B cell (primary cell): ENCODE data around the gene GPR108. TPM values are rescaled to one million over a fixed set of nuclear protein-coding genes. Genes with fewer than 3 reads are reported as not detected.

Source experiments
- ATAC-seq: fragments of 200-7000 bp; cut with Tn5 transposase; one replicate; pipeline ENCODE4 v1.10.0; 2021; ENCODE audit warnings: low read depth, mild to moderate bottlenecking, moderate number of reproducible peaks, moderate library complexity
- CTCF ChIA-PET: fragments of 350-600 bp; sonication (Branson Sonifier 250); formaldehyde crosslinking; loops from one replicate; lab custom pipeline; 2021; ENCODE audit warnings: antibody characterized with exemption, inconsistent platforms; lab: Charles Lee
- POLR2A ChIA-PET: fragments of 350-600 bp; sonication (Branson Sonifier 250); formaldehyde crosslinking; loops from one replicate; lab custom pipeline; 2021; ENCODE audit warnings: antibody characterized with exemption; lab: Charles Lee
- DNase-seq: peaks from one replicate; pipeline ENCODE4 v3.0.0; 2013
- H2AFZ ChIP-seq: 2 replicates; pipeline ENCODE4 v1.6.1; 2012; ENCODE audit warnings: mild to moderate bottlenecking, low read depth, low read length; ENCODE audit not compliant: insufficient read depth, poor library complexity, severe bottlenecking
- H3K27ac ChIP-seq, 2 donors: 1 replicate in 1 of 2; 2 replicates in 1 of 2; pipeline ENCODE4 v1.5.1; 2012 to 2013; ENCODE audit warnings: low read length in 2 of 2, mild to moderate bottlenecking in 2 of 2, moderate library complexity in 1 of 2
- H3K27me3 ChIP-seq, 4 experiments: fragments of 200-600 bp in 1 of 4; sonication (generic) in 1 of 4; replicated peaks in 1 of 4; 1 replicate in 2 of 4; 2 replicates in 2 of 4; pipeline versions ENCODE4 v1.6.1 to v1.7.0; 2013 to 2016; ENCODE audit warnings: low read length in 3 of 4, mild to moderate bottlenecking in 2 of 4, mixed read lengths in 1 of 4, moderate library complexity in 1 of 4; ENCODE audit not compliant: insufficient read depth in 4 of 4, control insufficient read depth in 3 of 4; ENCODE audit errors: control extremely low read depth in 1 of 4
- H3K36me3 ChIP-seq, 2 experiments: replicated peaks in 1 of 2; 1 replicate in 1 of 2; 2 replicates in 1 of 2; pipeline versions ENCODE4 v1.6.1 to v1.7.1; 2013; ENCODE audit warnings: low read length in 1 of 2; ENCODE audit not compliant: insufficient read depth in 2 of 2, control insufficient read depth in 1 of 2; ENCODE audit errors: control extremely low read depth in 1 of 2, extremely low read depth in 1 of 2
- H3K4me1 ChIP-seq, 2 donors: fragments of 200-600 bp in 1 of 2; sonication (generic) in 1 of 2; 1 replicate in 1 of 2; 2 replicates in 1 of 2; pipeline versions ENCODE4 v1.5.1 to v1.6.1; 2013 to 2017; ENCODE audit warnings: low read length in 2 of 2; ENCODE audit not compliant: control insufficient read depth in 2 of 2, insufficient read depth in 2 of 2
- H3K4me2 ChIP-seq: replicated peaks from 2 replicates; pipeline ENCODE3; 2012; ENCODE audit warnings: mild to moderate bottlenecking, low read depth, low read length; ENCODE audit not compliant: poor library complexity, severe bottlenecking
- H3K4me3 ChIP-seq, 5 experiments: fragments of 200-600 bp in 1 of 5; sonication (generic) in 1 of 5; 1 replicate in 3 of 5; 2 replicates in 2 of 5; pipeline versions ENCODE4 v1.5.1 to v1.7.0; 2011 to 2016; ENCODE audit warnings: low read length in 4 of 5, mild to moderate bottlenecking in 4 of 5, low read depth in 2 of 5, control low read depth in 1 of 5, moderate library complexity in 1 of 5; ENCODE audit not compliant: insufficient read depth in 1 of 5; ENCODE audit errors: control extremely low read depth in 1 of 5, extremely low read depth in 1 of 5
- H3K79me2 ChIP-seq: fragments of 200-600 bp; sonication (generic); one replicate; pipeline ENCODE4 v1.6.0; 2016; ENCODE audit warnings: low read length; ENCODE audit not compliant: control insufficient read depth, insufficient read depth
- H3K9ac ChIP-seq: fragments of 200-600 bp; sonication (generic); 2 replicates; pipeline ENCODE4 v1.6.1; 2017; ENCODE audit warnings: mild to moderate bottlenecking, low read length, moderate library complexity
- H3K9me3 ChIP-seq, 3 donors: one replicate each; pipeline versions ENCODE4 v1.6.1 to v1.7.1; 2013; ENCODE audit warnings: low read length in 2 of 3; ENCODE audit not compliant: control insufficient read depth in 2 of 3, insufficient read depth in 1 of 3; ENCODE audit errors: control extremely low read depth in 1 of 3
- H4K20me1 ChIP-seq: 2 replicates; pipeline ENCODE4 v1.6.0; 2012; ENCODE audit warnings: mild to moderate bottlenecking, low read length; ENCODE audit not compliant: insufficient read depth, control insufficient read depth, poor library complexity, severe bottlenecking
- H3K27ac Mint-ChIP-seq: one replicate; pipeline ENCODE4 v1.8.0; 2021; ENCODE audit warnings: mixed read lengths
- H3K27me3 Mint-ChIP-seq: one replicate; pipeline ENCODE4 v1.8.0; 2021; ENCODE audit warnings: mixed read lengths
- H3K4me1 Mint-ChIP-seq: one replicate; pipeline ENCODE4 v1.8.0; 2021; ENCODE audit warnings: mixed read lengths
- H3K4me3 Mint-ChIP-seq: one replicate; pipeline ENCODE4 v1.8.0; 2021; ENCODE audit warnings: mixed read lengths
- H3K9me3 Mint-ChIP-seq: one replicate; pipeline ENCODE4 v1.8.0; 2022; ENCODE audit warnings: mixed read lengths; ENCODE audit not compliant: insufficient read depth
- EZH2 ChIP-seq: IDR thresholded peaks from 2 replicates; pipeline ENCODE4 v1.6.1; 2012; ENCODE audit warnings: borderline replicate concordance, low read depth, mild to moderate bottlenecking, moderate library complexity, low read length; ENCODE audit not compliant: insufficient read depth, poor library complexity, severe bottlenecking
- WGBS: methylation state at CpG from one replicate; pipeline ENCODE4 v1.1.5; 2013; ENCODE audit warnings: missing lambda C conversion rate; ENCODE audit not compliant: insufficient coverage; 5-methylcytosine and 5-hydroxymethylcytosine counted together
- intact Hi-C: fragments of 100-400 bp; cut with micrococcal nuclease; formaldehyde crosslinking; loops from one replicate; pipeline ENCODE4 v1.10.0; 2022
- polyA plus RNA-seq: library from polyadenylated mRNA; depleted of rRNA; stranded (reverse); fragments of >200 nt; gene quantifications from 2 replicates; pipeline ENCODE4 v1.2.3, GENCODE V29; 2012
- total RNA-seq, 2 donors: library from RNA; stranded (reverse); fragments of 120-200 nt in 1 of 2; gene quantifications; 1 replicate in 1 of 2; 2 replicates in 1 of 2; pipeline versions ENCODE4 v1.2.3 to v1.2.4, GENCODE V29; 2013 to 2022
- TF ChIP-seq, protein P1 (sequence below): fragments of 200-600 bp; IDR thresholded peaks from one replicate; pipeline ENCODE4 v1.8.0; 2022; ENCODE audit warnings: antibody characterized with exemption, mild to moderate bottlenecking

GPR108 gene
- total and polyA plus RNA-seq, 2 donors (not counting 1 experiment from before 2014, with no cell fraction given) = 79.0 to 82.5 TPM

DNA sequence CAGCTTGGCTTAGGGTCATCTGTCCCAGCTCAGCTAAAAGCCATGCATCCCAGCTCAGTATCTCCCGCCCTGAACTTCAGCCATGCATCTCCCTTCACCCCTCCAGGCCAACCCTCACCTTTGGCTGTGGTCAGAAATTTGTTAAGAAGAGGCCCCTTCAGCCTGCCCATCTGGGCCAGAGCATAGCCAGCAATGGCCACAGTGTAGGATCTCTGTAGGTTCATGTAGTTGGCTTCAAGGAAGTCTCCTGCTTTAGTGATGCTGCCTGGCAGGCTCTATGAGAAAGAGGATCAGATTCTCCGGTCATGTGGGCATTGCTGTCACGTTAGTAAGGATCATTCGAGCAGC, 50.8 kb downstream of the GPR108 start:
- H2AFZ ChIP-seq = no peak overlapping the region
- H3K36me3 ChIP-seq = no peaks in the 10 kb centered on the region
- Mint-ChIP-seq H3K27ac (no peak overlapping the region), H3K4me3 (no peak overlapping the region), H3K9me3 (no peaks in the 10 kb centered on the region), H3K27me3 (peaks cover 7% of the 10 kb centered on the region), H3K4me1 (no peaks in the 10 kb centered on the region)
- H4K20me1 ChIP-seq = no peaks in the 10 kb centered on the region
- ChIA-PET POLR2A (no interaction called here), CTCF (no interaction called here)
- no peaks in the 10 kb centered on the region for H3K4me1 ChIP-seq
- DNase-seq (no peak), ATAC-seq (no peak)
- H3K4me2 ChIP-seq = no peak overlapping the region
- no peaks in the 10 kb centered on the region for H3K79me2 ChIP-seq
- peaks cover 0 to 3% (median 0%) of the 10 kb centered on the region in 4 experiments for H3K27me3 ChIP-seq
- no peak overlapping the region for H3K27ac ChIP-seq
- TF ChIP-seq, protein P1, sequence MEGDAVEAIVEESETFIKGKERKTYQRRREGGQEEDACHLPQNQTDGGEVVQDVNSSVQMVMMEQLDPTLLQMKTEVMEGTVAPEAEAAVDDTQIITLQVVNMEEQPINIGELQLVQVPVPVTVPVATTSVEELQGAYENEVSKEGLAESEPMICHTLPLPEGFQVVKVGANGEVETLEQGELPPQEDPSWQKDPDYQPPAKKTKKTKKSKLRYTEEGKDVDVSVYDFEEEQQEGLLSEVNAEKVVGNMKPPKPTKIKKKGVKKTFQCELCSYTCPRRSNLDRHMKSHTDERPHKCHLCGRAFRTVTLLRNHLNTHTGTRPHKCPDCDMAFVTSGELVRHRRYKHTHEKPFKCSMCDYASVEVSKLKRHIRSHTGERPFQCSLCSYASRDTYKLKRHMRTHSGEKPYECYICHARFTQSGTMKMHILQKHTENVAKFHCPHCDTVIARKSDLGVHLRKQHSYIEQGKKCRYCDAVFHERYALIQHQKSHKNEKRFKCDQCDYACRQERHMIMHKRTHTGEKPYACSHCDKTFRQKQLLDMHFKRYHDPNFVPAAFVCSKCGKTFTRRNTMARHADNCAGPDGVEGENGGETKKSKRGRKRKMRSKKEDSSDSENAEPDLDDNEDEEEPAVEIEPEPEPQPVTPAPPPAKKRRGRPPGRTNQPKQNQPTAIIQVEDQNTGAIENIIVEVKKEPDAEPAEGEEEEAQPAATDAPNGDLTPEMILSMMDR = no peak
- no peak for TF ChIP-seq EZH2
- H3K4me3 ChIP-seq = no peak overlapping the region
- 86% methylated on average over 4 of the region's 4 CpGs for WGBS
- H3K9me3 ChIP-seq = peaks cover 0 to 4% (median 3%) of the 10 kb centered on the region in 3 donors
- no peak overlapping the region for H3K9ac ChIP-seq
- intact Hi-C loops = no loop called here

DNA sequence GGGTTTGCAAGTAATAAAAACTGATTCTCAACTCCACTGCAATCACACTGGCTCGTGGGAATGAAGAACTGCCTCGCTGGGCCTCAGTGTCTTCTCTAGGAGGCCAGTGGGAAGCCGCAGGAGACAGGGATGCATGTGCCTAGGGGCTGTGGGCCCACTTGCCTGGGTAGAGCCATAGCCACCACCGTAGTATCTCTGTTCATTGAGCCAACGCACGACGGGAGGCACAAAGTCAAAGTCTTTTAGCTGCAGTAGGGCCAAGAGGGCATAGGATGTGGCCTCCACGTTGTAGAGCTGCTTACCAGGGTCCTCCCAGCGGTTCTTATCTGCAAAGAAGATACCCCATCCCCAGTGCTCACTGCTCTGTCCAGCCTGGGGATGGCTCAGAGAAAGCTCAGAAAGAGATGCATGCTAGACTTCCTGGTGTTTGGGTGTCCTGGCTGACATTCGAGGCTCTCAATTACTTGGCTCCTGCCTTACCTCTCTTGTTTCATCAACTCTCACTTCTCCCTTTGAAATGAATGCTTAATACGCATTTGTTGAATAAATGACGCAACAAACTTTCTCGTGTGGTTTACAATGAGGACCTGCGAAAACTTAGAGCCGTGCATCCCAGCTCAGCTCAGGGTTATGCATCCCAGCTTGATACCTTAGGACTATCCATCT, 51.3 kb downstream of the GPR108 start:
- CTCF ChIA-PET = no interaction called here
- no peak for DNase-seq
- ATAC-seq = no peak

More for the DNA sequence above, 51.3 kb downstream of the GPR108 start:
- TF ChIP-seq, protein P1 = no peak
- TF ChIP-seq EZH2 = no peak
- Histone ChIP-seq H3K4me1 (no peaks in the 10 kb centered on the region), H3K79me2 (no peaks in the 10 kb centered on the region), H3K9ac (no peak overlapping the region), H3K36me3 (no peaks in the 10 kb centered on the region), H2AFZ (no peak overlapping the region), H3K27me3 (no peaks in the 10 kb centered on the region), H4K20me1 (no peaks in the 10 kb centered on the region), H3K9me3 (peaks cover 0 to 4% (median 3%) of the 10 kb centered on the region in 3 donors), H3K4me2 (no peak overlapping the region), H3K27ac (no peak overlapping the region), H3K4me3 (no peak overlapping the region)
- POLR2A ChIA-PET = no interaction called here
- 90% methylated on average over 15 of the region's 15 CpGs for WGBS
- intact Hi-C loops = no loop called here
- no peaks in the 10 kb centered on the region for H3K9me3 Mint-ChIP-seq
- H3K27me3 Mint-ChIP-seq = peaks cover 4% of the 10 kb centered on the region
- no peak overlapping the region for H3K4me3 Mint-ChIP-seq
- H3K27ac Mint-ChIP-seq = no peak overlapping the region
- H3K4me1 Mint-ChIP-seq = no peaks in the 10 kb centered on the region
